ENCODE data around the gene ABLIM1.

Gene ABLIM1

GRCh38 chr10:114590993-114591392 lies 67.1 kb downstream of the ABLIM1 start:
- Histone ChIP-seq H3K36me3 (replicated peaks; ENCODE audit: low read depth, low read length) (no peaks in the 10 kb centered on the region), H3K27ac (ENCODE audit: low read length) (no peak overlapping the region), H4K20me1 (ENCODE audit: insufficient read depth, low read length) (no peaks in the 10 kb centered on the region), H3K4me2 (ENCODE audit: low read length) (no peak overlapping the region), H3K4me1 (ENCODE audit: low read length) (no peaks in the 10 kb centered on the region), H3K9me3 (ENCODE audit: insufficient read depth, low read length) (no peaks in the 10 kb centered on the region), H3K4me3 (ENCODE audit: low read length) (no peak overlapping the region), H3K79me2 (ENCODE audit: low read length) (no peaks in the 10 kb centered on the region), H3K9ac (ENCODE audit: low read length) (no peak overlapping the region), H3K27me3 (ENCODE audit: low read depth, low read length) (no peaks in the 10 kb centered on the region; the same call in 1 of the 2 replicates), H2AFZ (ENCODE audit: low read depth, low read length) (no peak overlapping the region)
- TF ChIP-seq CTCF (IDR thresholded peaks at IDR 0.05; ENCODE audit: low read depth, low read length) (no peak), EZH2phosphoT487 (IDR thresholded peaks at IDR 0.05; ENCODE audit: low read depth) (no peak)

GRCh38 chr10:114584419-114584818 lies 73.7 kb downstream of the ABLIM1 start:
- no peak overlapping the region for H3K4me3 ChIP-seq (ENCODE audit: low read length)
- H3K4me2 ChIP-seq (ENCODE audit: low read length), result no peak overlapping the region
- H3K27me3 ChIP-seq (ENCODE audit: low read depth, low read length), result no peaks in the 10 kb centered on the region
- no peaks in the 10 kb centered on the region for H3K9me3 ChIP-seq (ENCODE audit: insufficient read depth, low read length)
- no peaks in the 10 kb centered on the region for H4K20me1 ChIP-seq (ENCODE audit: insufficient read depth, low read length)
- no peak overlapping the region for H3K27ac ChIP-seq (ENCODE audit: low read length)
- H3K9ac ChIP-seq (ENCODE audit: low read length), result no peak overlapping the region
- TF ChIP-seq EZH2phosphoT487 (IDR thresholded peaks at IDR 0.05; ENCODE audit: low read depth) (no peak), CTCF (IDR thresholded peaks at IDR 0.05; ENCODE audit: low read depth, low read length) (no peak)
- H2AFZ ChIP-seq (ENCODE audit: low read depth, low read length), result no peak overlapping the region
- H3K79me2 ChIP-seq (ENCODE audit: low read length), result no peaks in the 10 kb centered on the region
- H3K36me3 ChIP-seq (replicated peaks; ENCODE audit: low read depth, low read length), result no peaks in the 10 kb centered on the region
- H3K4me1 ChIP-seq (ENCODE audit: low read length), result no peaks in the 10 kb centered on the region

- H3K36me3 ChIP-seq (replicated peaks; ENCODE audit: low read depth, low read length), result no peaks in the 10 kb centered on the region
- no peaks in the 10 kb centered on the region for H3K9me3 ChIP-seq (ENCODE audit: insufficient read depth, low read length)
- no peak overlapping the region for H3K4me3 ChIP-seq (ENCODE audit: low read length)
- H3K27me3 ChIP-seq (ENCODE audit: low read depth, low read length), result no peaks in the 10 kb centered on the region; the same call in 1 of the 2 replicates
- TF ChIP-seq EZH2phosphoT487 (IDR thresholded peaks at IDR 0.05; ENCODE audit: low read depth) (no peak), CTCF (IDR thresholded peaks at IDR 0.05; ENCODE audit: low read depth, low read length) (no peak)
- no peaks in the 10 kb centered on the region for H3K79me2 ChIP-seq (ENCODE audit: low read length)
- no peaks in the 10 kb centered on the region for H4K20me1 ChIP-seq (ENCODE audit: insufficient read depth, low read length)
- H3K4me1 ChIP-seq (ENCODE audit: low read length), result no peaks in the 10 kb centered on the region
- no peak overlapping the region for H3K9ac ChIP-seq (ENCODE audit: low read length)
- H3K27ac ChIP-seq (ENCODE audit: low read length), result no peak overlapping the region
- H2AFZ ChIP-seq (ENCODE audit: low read depth, low read length), result no peak overlapping the region
- no peak overlapping the region for H3K4me2 ChIP-seq (ENCODE audit: low read length)
Observed at GRCh38 chr10:114581071-114581470, 77.0 kb downstream of the ABLIM1 start.

- Histone ChIP-seq H3K27ac (ENCODE audit: low read length) (no peak overlapping the region), H3K27me3 (ENCODE audit: low read depth, low read length) (no peaks in the 10 kb centered on the region; the same call in 1 of the 2 replicates), H3K4me1 (ENCODE audit: low read length) (no peaks in the 10 kb centered on the region), H3K9me3 (ENCODE audit: insufficient read depth, low read length) (no peaks in the 10 kb centered on the region), H3K4me2 (ENCODE audit: low read length) (no peak overlapping the region), H3K79me2 (ENCODE audit: low read length) (no peaks in the 10 kb centered on the region), H3K36me3 (replicated peaks; ENCODE audit: low read depth, low read length) (no peaks in the 10 kb centered on the region), H3K4me3 (ENCODE audit: low read length) (no peak overlapping the region), H2AFZ (ENCODE audit: low read depth, low read length) (no peak overlapping the region), H4K20me1 (ENCODE audit: insufficient read depth, low read length) (no peaks in the 10 kb centered on the region), H3K9ac (ENCODE audit: low read length) (no peak overlapping the region)
- TF ChIP-seq EZH2phosphoT487 (IDR thresholded peaks at IDR 0.05; ENCODE audit: low read depth) (no peak), CTCF (IDR thresholded peaks at IDR 0.05; ENCODE audit: low read depth, low read length) (no peak)
Observed at GRCh38 chr10:114577133-114577532, 80.9 kb downstream of the ABLIM1 start.
